HG03342 (cell line): ENCODE data around the gene MUC5B.

Experiments used
- ATAC-seq: cut with Tn5 transposase; IDR thresholded peaks from one replicate; pipeline ENCODE4 v1.9.1; 2021; ENCODE audit warnings: mild to moderate bottlenecking, moderate library complexity; ENCODE audit not compliant: unreplicated experiment

The MUC5B gene

GRCh38 chr11:1279674-1280055 lies 56.8 kb downstream of the MUC5B start:
- ATAC-seq, result no peak

- no peak for ATAC-seq
Observed at GRCh38 chr11:1280116-1281035, 57.5 kb downstream of the MUC5B start.

DNA sequence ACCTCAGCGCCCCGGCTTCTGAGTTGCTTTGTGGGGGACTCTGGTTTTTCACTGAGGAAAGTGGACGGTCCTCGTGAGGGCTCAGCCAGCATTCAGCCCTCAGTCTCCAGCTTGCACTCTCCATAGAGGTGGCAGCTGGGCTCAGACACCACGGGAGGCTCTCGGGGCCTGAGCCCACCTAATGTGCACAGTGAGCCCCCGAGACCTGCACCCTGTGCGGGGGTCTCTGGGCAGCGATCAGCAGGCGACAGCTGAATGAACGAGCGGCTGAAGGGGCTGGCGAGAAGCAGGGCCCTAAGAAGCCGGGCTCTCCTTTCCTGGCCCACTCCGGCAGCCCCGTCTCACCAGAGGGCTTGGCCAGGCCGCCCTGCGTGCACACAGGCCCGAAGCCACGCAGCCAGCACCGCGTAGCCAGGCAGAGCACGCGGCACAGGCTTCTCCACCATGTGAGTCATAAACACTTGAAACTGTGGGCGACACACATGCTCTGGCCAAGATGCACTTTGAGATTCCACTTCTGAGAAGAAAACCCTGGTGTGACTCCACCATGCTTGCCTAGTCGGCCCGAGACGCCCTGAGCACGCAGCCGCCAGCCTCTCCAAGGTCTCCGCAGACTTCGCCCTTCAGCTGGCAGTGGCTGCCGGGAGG lies 58.6 kb downstream of the MUC5B start:
- ATAC-seq, result no peak

DNA sequence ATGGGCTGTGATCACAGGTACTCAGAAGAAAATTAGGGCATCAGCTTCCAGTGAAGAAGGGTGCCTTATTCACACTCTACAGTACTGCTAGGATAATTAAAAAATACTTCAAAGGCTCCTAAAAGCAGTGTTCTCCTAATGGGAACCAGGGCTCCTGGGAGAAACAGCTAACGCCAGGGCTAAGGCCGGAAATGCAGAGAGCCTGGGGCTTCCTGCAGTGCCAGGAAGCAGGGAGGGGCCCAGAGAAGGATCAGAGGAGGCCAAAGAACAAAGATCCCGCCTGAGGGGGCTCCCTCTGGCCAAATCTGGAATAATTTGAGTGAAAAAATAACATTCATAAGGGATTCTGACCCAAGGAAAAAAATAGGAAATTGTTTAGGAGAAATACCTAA lies 59.1 kb downstream of the MUC5B start:
- no peak for ATAC-seq

DNA sequence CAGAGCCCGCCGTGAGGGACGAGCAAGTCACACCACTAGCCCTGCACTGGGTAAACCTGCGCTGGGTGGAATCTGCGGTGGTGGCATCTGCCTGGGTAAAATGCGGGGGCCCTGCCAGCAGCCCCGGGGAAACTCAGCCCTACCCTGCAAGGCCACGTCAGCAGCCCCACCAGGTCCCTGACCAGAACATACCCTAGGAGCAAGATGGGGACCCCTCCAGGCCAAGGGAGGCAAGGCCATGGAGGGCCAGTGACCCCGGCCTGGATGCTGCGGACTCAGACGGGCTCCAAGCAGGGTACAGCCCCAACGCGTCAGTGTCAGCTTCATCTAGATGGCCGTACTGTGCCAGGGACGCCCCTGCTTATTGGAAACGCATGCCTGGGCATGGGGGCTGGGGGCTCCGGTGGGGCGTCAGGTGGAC lies 60.2 kb downstream of the MUC5B start:
- ATAC-seq, result no peak

DNA sequence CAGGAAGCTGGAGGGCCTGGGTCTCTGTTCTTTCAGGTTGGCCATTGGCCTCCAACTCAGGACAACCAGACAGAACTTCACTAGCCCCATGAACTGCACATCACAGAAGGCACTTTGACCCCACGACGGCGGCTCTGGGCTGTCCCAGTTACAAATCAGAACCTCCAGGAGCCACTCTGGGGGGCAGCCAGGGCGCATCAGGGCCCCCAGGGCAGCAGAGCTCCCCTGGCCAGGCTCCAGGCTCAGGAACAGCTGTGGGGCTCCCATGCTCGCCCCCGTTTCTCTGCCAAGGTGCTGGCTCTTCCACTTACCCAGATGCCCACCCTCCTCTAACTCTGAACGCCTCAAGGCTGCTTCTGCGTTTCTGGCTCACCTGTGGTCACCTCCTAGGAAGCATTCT lies 61.0 kb downstream of the MUC5B start:
- no peak for ATAC-seq

GRCh38 chr11:1285316-1285744 lies 62.5 kb downstream of the MUC5B start:
- no peak for ATAC-seq

DNA sequence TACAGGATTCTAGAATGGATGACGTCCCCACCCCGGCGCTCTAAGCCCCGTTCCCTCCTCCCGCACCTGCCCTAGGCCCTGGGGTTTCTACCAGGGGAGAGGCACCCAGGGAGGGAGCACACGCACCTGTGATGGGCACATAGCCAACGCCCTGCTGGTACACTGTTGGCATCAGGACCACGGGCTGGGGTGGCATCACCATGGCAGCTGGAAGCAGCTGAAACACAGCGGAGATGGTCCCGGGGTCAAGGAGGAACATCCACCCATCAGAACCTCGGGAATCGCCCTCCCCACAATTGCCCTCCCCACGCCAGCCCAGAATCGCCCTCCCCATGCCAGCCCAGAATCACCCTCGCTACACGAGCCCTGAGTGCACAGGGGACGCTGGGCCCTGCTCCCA lies 63.0 kb downstream of the MUC5B start:
- no peak for ATAC-seq

GRCh38 chr11:1287928-1288327 lies 65.1 kb downstream of the MUC5B start:
- no peak for ATAC-seq

DNA sequence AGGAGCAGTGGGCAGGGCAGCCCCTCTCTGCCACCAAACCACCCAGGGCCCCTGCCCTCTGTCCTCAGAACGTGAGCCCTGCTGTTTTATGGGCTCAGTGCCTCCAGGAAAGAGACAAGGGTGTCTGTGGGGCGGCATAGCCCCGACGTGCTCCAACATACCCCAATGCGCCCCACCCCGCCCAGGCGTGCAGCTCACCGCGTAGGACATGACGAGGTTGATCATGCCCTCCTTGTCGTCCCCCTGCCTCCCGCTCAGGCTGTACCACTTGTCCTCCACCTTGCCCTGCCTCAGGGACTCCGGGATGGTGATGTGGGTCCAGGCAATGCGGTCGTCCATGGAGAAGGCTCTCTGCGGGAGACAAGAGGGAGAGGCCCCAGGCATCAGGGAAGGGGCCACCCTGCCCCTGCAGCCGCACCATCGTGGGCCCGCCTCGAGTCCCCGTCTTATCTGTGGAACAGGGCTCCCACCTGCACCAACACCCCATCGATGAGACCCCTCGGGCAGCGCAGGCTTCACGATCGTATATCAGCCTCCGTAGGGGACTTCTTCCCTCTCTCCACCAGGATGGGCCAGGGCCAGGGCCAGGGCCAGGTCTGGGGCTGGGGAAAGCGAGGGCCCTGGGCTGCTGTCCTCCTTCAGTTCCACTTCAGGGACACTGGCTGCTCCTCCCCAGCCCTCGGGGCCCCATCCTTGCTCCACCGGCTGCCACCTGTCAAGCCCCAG lies 65.7 kb downstream of the MUC5B start:
- no peak for ATAC-seq

- no peak for ATAC-seq
Observed at GRCh38 chr11:1289211-1289935, 66.5 kb downstream of the MUC5B start.

DNA sequence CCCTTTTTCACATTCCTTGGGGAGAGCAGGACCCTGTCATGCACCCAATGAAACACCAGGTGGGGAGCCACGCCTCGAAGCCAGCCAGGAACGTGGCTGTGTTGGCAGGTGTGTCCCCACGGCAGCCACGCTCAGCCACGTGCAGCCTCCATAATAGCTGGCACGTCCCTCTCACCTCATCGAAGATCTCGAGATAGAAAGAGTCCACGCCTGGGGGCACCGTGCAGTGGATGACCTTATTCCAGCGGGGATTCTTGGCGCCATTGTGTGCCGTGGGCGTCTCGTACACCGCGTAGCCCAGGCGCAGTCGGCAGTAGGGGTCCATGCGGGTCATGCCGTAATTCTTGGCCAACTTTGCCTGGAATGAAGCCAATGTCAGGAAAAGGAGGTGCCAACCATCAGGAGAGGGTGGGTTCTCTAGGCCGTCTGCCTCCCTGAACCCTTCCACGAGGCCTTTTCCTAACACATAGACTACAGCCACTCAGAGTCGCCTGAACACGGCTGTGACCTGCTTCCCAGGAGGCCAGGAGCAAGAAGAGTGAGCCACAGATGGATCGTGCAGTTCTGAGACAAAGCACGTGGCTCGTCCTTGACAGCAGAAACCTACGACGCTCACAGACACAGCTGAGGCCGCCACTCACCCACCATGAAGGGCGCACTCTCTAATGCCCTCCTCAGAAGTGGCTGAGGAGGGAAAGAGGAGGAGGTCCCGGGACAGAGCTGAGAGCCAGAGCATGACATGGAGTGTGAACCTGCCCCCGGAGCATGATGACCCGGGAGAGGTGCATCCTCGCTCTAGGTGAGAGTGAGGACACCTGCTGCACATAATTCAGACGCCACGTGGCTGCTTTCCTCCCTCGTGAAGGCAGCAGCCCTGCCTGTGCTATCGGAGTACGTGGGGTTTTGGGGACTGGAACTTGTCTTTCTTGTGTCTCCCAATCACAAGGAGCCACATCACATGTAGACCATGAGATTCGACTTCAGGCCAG lies 67.5 kb downstream of the MUC5B start:
- ATAC-seq, result no peak

GRCh38 chr11:1291295-1292017 lies 68.6 kb downstream of the MUC5B start:
- no peak for ATAC-seq

GRCh38 chr11:1292018-1292643 lies 69.3 kb downstream of the MUC5B start:
- no peak for ATAC-seq

GRCh38 chr11:1292644-1293618 lies 70.1 kb downstream of the MUC5B start:
- ATAC-seq, result no peak

DNA sequence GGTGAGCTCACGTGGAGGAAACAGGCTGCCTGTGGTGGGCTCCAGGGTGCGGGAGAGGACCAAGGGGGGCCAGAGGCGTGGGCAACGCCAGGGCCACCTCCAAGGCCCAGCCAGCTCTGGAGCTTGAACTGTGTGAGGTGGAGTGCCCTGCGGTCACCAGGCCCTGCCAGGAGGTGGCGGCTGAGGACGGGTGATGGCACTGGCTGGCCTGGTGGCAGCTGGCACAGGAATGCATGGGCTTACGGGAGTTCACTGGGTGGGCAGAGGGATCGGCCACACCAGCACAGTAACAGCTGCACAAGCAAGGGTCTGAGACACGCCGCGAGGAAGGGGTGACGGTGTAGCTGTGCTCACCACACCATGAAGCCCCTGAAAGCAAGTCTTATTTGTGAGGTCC lies 70.8 kb downstream of the MUC5B start:
- no peak for ATAC-seq

- no peak for ATAC-seq
Observed at GRCh38 chr11:1295086-1295485, 72.2 kb downstream of the MUC5B start.

DNA sequence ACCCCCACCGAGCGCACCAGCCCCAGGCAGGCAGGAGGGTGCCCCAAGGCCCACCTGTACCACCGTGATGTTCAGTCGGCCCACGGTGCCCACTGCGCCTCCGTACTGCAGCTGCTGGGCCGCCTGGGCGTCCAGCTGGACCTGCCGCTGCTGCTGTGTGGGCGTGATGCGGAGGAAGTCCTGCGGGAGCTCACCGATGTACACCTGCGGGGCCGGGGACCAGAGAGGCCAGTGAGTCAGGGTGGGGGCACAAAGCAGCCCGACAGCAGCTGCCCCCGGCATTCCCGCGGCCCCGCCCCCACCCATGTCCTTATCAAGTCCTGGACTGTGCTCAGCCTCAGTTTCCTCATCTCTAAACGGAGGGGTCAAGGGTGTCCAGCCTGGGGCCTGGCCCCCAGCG lies 72.7 kb downstream of the MUC5B start:
- ATAC-seq, result no peak
